HL-60 (cell line): ENCODE measurements around the gene PROZ.

Experiments
- DNase-seq, 2 experiments: peaks; one replicate each; pipeline ENCODE4 v3.0.0-alpha.2; 2010 to 2020; ENCODE audit warnings: low read depth in 1 of 2, low spot score in 1 of 2
- H3K27ac ChIP-seq: fragments of 250-450 bp; sonication (Bioruptor Pico); replicated peaks from 2 replicates; pipeline ENCODE4 v1.5.1; 2020; ENCODE audit warnings: mild to moderate bottlenecking, moderate library complexity
- H3K27me3 ChIP-seq: fragments of 250-450 bp; sonication (Bioruptor Pico); 2 replicates; pipeline ENCODE4 v1.5.1; 2021; ENCODE audit warnings: mild to moderate bottlenecking, moderate library complexity; ENCODE audit not compliant: insufficient read depth, poor library complexity, severe bottlenecking
- H3K4me3 ChIP-seq: replicated peaks from 2 replicates; pipeline ENCODE4 v1.5.1; 2011; ENCODE audit warnings: mild to moderate bottlenecking, control low read depth, low read length; ENCODE audit not compliant: insufficient read depth
- CTCF ChIP-seq: IDR thresholded peaks from one replicate; pipeline ENCODE4 v1.5.1; 2011; ENCODE audit warnings: low read length, control low read depth, inconsistent platforms; ENCODE audit not compliant: insufficient read depth
- GABPA ChIP-seq: IDR thresholded peaks from 2 replicates; pipeline ENCODE4 v1.6.1; 2012; ENCODE audit warnings: low read depth
- POLR2AphosphoS5 ChIP-seq: IDR thresholded peaks from 2 replicates; pipeline ENCODE4 v1.6.1; 2012; ENCODE audit warnings: low read depth
- REST ChIP-seq: IDR thresholded peaks from 2 replicates; pipeline ENCODE4 v1.6.1; 2012; ENCODE audit warnings: low read depth; ENCODE audit not compliant: insufficient replicate concordance
- SPI1 ChIP-seq: IDR thresholded peaks from 2 replicates; pipeline ENCODE4 v1.6.1; 2012; ENCODE audit warnings: low read depth, mild to moderate bottlenecking, borderline replicate concordance

Gene PROZ

GRCh38 chr13:113187883-113188665, 29.6 kb downstream of the PROZ start:
- Histone ChIP-seq H3K27me3 (no peaks in the 10 kb centered on the region), H3K4me3 (no peak overlapping the region), H3K27ac (no peak overlapping the region)
- TF ChIP-seq GABPA (no peak), CTCF (no peak), POLR2AphosphoS5 (no peak)
- DNase-seq: no peak

GRCh38 chr13:113190181-113190580, 31.7 kb downstream of the PROZ start:
- Histone ChIP-seq H3K27me3 (no peaks in the 10 kb centered on the region), H3K4me3 (no peak overlapping the region), H3K27ac (no peak overlapping the region)
- TF ChIP-seq SPI1: no peak
- no peak for TF ChIP-seq CTCF
- TF ChIP-seq GABPA: no peak
- TF ChIP-seq REST: no peak
- no peak for TF ChIP-seq POLR2AphosphoS5
- no peak for DNase-seq

GRCh38 chr13:113192279-113192678, 33.8 kb downstream of the PROZ start:
- no peak overlapping the region for H3K27ac ChIP-seq
- H3K27me3 ChIP-seq: no peaks in the 10 kb centered on the region
- no peak for DNase-seq
- no peak for TF ChIP-seq GABPA
- TF ChIP-seq SPI1: no peak
- no peak for TF ChIP-seq REST
- TF ChIP-seq CTCF: no peak
- TF ChIP-seq POLR2AphosphoS5: no peak
- no peak overlapping the region for H3K4me3 ChIP-seq

- no peaks in the 10 kb centered on the region for H3K27me3 ChIP-seq
- TF ChIP-seq CTCF: no peak
- TF ChIP-seq SPI1: no peak
- no peak for TF ChIP-seq POLR2AphosphoS5
- TF ChIP-seq REST: no peak
- no peak for TF ChIP-seq GABPA
- no peak for DNase-seq
- H3K4me3 ChIP-seq: no peak overlapping the region
- no peak overlapping the region for H3K27ac ChIP-seq
These were observed 34.5 kb downstream of the PROZ start for GRCh38 chr13:113192902-113193301.
